ENCODE results near the gene GSE1.
A peak's percentile ranks its signal among the peaks of the same experiment; 100 is the strongest.

The GSE1 gene

DNA sequence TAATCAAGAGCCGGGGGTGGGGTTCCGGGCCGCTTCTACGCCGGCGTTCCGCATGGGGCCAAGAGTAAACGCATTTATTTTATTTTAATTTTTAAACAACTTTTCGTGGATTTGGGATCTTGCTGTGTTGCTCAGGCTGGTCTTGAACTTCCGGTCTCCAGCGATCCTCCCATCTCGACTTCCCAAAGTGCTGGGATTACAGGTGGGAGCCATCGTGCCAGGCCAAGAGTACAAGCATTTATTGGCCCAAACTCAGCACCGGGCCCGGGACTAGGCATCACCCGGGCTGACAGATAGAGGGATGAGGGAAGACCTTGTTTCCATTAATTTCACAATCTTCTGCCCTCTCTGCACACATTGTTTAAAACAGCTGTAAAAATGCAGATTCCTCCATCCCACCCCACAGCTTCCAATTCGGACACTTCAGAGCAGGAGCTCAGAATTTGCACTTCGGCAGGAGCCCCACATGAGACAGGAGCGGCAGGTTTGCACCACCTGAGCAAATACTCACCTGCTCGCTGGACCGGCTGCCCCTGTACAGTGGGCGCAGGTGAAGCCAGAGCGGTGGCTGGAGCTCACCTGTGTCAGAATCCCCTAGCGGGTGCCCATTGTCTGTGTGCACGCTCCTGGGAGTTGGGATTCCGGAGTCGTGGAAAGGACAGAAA lies 76.3 kb downstream of the GSE1 start:
- peak overlapping the region; percentile 48 for H3K4me3 ChIP-seq (ENCODE audit: low read depth, low read length)
- no peak for DNase-seq (ENCODE audit: low read depth)
- TF ChIP-seq CTCF (conservative IDR thresholded peaks at IDR 0.05; ENCODE audit: low read depth, low read length): no peak

- no peak for TF ChIP-seq CTCF (conservative IDR thresholded peaks at IDR 0.05; ENCODE audit: low read depth, low read length)
- H3K4me3 ChIP-seq (ENCODE audit: low read depth, low read length): no peak overlapping the region
- no peak for DNase-seq (ENCODE audit: low read depth)
Measured at GRCh38 chr16:85689950-85690320, 76.8 kb downstream of the GSE1 start.

GRCh38 chr16:85690469-85691064 lies 77.4 kb downstream of the GSE1 start:
- no peak overlapping the region for H3K4me3 ChIP-seq (ENCODE audit: low read depth, low read length)
- TF ChIP-seq CTCF (conservative IDR thresholded peaks at IDR 0.05; ENCODE audit: low read depth, low read length): no peak
- peak; percentile 7 for DNase-seq (ENCODE audit: low read depth)

DNA sequence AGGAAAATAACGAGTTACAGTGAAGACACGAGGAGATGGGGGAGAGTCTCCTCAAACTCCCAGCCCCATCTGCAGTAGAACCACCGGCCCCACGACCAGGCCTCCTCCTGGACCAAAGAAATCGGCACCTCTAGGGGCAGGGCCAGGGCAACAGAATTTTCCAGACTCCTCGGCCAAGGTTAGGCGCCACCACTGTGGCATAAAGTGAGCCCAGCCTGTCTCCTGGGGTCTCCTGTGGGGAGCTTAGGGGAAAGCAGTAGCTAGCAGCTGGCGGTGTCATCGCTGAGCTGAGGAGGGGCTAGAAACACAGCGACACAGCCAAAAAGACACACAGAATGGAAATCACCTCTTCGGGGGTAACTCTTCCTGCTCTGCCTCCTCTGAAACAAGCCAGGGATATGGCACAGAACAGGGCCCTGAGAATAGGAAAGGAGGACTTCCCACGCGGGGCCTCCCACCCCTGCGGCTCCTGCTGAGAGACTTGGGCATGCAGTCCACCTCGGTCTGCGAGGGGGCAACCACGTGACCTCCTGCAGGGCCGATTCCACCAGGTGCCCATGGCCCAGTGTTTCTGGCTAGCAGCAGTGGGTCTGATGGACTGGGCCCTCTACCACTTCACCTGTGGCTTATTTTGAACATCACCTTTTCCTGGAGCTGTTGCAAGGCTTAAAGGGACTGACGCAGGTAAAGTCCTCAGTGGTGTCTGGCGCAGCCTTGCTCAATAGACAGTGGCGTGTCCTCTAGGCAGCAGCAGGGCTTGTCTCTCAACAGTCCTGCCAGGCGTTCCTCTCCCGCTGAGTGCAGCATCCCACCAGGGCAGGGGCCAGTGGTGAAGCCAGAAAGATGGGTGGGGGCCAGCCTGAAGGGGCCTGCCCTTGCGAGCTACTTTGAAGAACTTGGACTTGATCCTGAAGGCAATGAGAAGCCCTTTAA lies 82.3 kb downstream of the GSE1 start:
- H3K4me3 ChIP-seq (ENCODE audit: low read depth, low read length): no peak overlapping the region
- TF ChIP-seq CTCF (conservative IDR thresholded peaks at IDR 0.05; ENCODE audit: low read depth, low read length): no peak
- DNase-seq (ENCODE audit: low read depth): no peak

DNA sequence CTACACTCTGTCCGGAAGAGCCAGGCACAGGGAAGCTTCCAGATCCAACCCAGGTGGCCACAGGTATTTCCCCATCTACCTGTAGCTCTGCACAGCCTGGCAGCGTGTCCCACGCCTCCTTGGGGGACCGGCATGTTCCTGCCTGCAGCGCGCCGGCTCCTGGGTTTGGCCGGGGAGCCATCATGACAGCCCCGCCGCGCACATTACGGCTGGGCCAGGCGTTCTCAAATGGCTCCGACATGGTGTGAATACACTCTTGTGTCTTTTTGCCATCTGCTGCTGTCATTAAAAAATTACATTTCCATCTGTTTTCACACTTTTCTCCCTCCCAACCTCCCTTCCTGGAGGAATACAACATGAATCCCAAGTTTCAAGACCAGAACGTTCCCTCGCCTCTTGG lies 83.7 kb downstream of the GSE1 start:
- no peak overlapping the region for H3K4me3 ChIP-seq (ENCODE audit: low read depth, low read length)
- no peak for DNase-seq (ENCODE audit: low read depth)
- TF ChIP-seq CTCF (conservative IDR thresholded peaks at IDR 0.05; ENCODE audit: low read depth, low read length): no peak

GRCh38 chr16:85697431-85697830 lies 84.3 kb downstream of the GSE1 start:
- H3K4me3 ChIP-seq (ENCODE audit: low read depth, low read length): no peak overlapping the region
- no peak for DNase-seq (ENCODE audit: low read depth)
- no peak for TF ChIP-seq CTCF (conservative IDR thresholded peaks at IDR 0.05; ENCODE audit: low read depth, low read length)
